Fibroblast of pulmonary artery (primary cell): Measurements from ENCODE around the gene FLRT2.
A peak's percentile ranks its signal among the peaks of the same experiment; 100 is the strongest.

Experiments
- DNase-seq: peaks from one replicate; pipeline ENCODE4 v3.0.0-alpha.2; 2010; ENCODE audit warnings: low read depth
- H3K4me3 ChIP-seq: replicated peaks from 2 replicates; pipeline ENCODE4 v1.5.1; 2011; ENCODE audit warnings: low read depth, mild to moderate bottlenecking, control low read depth, low read length, moderate library complexity
- TF ChIP-seq, protein P1 (sequence below): IDR thresholded peaks from 2 replicates; pipeline ENCODE4 v1.5.1; 2011; ENCODE audit warnings: mild to moderate bottlenecking, control low read depth, low read length, inconsistent platforms; ENCODE audit errors: missing control alignments

Gene FLRT2

DNA sequence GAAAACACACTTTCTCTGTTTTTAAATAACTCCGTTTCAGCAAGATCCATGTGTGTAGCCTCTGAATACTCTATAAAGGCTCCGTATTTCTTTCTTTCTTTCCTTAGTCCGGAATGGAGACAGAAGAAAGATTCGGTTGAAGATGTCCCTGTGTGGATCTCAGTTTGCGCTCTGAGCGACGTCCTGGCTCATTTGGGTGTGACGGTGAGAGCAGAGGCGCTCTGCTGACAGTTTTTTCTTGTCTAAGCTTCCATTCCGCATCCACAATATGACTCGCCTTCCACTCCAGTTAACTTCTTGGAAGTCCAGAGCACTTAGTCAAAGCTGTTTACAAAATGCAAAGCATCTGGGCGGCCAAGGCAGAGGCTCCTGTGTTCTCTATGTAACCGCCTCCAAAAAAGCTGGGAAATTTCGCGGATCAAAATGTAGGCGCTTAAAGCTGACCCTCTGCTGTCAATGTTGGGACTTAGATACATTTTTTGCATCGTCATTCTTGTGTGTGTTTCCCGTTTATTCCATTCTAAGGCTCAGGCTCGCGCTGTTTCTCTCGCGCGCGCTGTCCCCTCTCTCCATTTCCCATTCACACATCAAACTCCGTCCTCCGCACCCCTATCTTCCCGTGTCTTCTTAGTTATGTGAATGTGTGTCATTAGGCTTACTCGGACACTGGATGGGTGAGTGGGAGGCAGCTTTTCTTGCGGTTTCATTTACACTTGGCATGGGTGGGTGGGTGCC is 880 bp upstream of the FLRT2 start:
- peak; percentile 77 for DNase-seq
- TF ChIP-seq, protein P1, sequence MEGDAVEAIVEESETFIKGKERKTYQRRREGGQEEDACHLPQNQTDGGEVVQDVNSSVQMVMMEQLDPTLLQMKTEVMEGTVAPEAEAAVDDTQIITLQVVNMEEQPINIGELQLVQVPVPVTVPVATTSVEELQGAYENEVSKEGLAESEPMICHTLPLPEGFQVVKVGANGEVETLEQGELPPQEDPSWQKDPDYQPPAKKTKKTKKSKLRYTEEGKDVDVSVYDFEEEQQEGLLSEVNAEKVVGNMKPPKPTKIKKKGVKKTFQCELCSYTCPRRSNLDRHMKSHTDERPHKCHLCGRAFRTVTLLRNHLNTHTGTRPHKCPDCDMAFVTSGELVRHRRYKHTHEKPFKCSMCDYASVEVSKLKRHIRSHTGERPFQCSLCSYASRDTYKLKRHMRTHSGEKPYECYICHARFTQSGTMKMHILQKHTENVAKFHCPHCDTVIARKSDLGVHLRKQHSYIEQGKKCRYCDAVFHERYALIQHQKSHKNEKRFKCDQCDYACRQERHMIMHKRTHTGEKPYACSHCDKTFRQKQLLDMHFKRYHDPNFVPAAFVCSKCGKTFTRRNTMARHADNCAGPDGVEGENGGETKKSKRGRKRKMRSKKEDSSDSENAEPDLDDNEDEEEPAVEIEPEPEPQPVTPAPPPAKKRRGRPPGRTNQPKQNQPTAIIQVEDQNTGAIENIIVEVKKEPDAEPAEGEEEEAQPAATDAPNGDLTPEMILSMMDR, result no peak
- peak overlapping the region; percentile 83 for H3K4me3 ChIP-seq

DNA sequence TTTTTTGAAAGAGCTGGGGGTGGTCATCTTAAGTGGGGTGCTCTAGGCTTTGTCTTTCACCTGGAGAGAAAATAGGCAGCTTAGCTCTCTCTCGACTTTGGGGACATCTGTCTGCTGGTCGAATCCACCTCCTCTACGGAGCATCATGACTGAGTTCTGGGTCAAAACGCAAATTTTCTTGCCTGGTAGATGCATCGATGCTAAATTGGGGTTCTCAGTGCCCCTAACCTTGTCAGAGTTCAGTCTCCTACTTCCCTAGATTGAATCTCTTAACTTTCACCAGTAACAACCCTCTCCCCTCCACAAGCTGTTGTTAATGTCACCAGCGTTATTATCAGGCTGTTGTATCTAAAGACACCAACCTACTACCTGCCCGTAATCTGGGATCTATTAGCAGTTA is 682 bp downstream of the FLRT2 start:
- H3K4me3 ChIP-seq, result peak overlapping the region; percentile 83
- no peak for DNase-seq
- TF ChIP-seq, protein P1, result no peak

DNA sequence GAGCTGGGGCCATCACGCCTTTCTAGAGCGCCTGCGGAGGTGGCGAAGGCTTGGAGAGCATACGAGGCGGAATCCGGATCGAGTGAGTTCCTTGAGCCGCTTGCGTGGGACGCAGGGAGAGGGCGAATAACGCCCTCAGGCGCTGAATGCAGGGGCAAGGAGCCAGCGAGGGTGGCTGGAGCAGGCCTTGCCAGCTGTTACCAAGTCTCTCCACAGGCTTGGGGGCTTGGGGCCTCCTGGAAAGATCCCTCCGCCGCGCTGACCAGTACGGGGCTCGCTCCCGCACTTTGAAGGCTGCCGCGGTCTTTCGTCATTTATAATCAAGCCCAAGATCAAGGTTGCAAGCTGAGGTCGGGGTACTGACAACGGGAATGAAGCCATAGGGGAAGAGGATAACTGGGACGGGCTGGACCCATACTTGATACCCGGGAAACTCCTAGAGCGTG is 1.2 kb downstream of the FLRT2 start:
- TF ChIP-seq, protein P1, result no peak
- DNase-seq, result peak; percentile 82
- H3K4me3 ChIP-seq, result peak overlapping the region; percentile 83

DNA sequence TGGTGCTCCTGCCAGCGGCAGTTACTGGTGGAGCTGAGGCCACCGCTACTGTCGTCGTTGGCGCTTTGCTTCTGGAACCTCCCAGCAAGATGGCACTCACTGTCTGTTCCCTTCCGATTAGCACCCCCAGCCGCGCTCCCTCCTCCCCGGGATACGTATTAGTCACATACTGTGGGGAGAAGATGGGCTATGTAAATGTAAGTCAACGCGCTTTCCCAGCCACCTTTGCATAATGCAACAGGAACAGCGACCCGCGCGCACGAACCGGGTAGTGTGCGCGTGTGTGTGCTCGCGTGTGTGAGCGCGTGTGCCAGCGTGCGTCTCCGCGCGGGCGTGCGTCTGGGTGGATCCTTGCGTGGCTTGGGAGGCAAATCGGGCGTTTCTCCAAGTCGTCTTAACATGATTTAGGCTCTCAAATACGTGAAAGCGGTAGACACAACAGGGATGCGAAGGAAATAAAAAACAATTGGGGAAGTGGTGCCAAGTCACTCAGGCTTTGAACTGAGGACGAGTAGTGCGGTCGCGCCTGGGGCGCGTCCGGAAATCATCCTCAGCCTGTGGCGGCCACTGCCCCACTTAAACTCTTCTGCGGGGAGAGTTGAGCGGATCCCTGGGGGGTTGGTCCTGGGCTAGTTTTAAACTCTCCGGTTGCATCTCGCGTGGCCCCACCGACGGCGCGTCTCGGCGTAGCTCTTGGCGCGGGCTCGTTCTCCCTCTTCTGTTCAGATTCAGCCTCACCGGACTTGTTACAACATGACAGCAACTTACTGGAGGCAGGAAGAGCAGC is 1.8 kb downstream of the FLRT2 start:
- peak overlapping the region; percentile 83 for H3K4me3 ChIP-seq
- DNase-seq, result peak; percentile 88
- TF ChIP-seq, protein P1, result peak; percentile 51

DNA sequence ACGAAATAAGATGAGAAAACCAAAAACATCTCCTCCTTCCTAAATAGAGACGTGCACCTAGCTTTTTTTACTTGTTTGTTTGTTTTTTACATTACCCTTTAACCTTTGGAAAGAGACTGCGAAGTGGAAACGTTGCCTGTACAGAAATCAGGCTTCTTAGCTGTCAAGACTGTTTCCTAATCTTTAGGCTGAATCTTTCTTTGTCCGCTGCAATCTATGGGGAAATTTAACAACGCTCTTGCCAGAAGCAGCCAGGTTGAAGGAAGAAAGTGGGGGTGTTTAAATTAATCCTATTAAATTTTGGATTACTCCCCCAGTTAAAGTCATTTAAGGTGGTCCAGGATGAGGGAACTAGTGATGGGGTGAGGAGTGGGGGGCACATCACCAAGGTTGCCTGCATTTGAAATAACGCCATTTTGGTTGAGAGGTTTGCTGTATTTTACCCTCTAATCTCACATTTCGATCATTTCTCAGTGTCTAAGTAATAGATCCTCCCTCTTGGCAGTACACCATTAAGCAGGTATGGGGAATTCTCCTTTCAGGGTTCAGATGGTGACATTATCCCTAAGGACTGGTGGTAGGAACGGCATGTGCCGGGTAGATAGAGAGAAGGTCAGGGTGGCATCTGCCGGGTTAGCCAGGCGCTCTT is 2.6 kb downstream of the FLRT2 start:
- TF ChIP-seq, protein P1, result no peak
- DNase-seq, result no peak
- H3K4me3 ChIP-seq, result peak overlapping the region; percentile 83

DNA sequence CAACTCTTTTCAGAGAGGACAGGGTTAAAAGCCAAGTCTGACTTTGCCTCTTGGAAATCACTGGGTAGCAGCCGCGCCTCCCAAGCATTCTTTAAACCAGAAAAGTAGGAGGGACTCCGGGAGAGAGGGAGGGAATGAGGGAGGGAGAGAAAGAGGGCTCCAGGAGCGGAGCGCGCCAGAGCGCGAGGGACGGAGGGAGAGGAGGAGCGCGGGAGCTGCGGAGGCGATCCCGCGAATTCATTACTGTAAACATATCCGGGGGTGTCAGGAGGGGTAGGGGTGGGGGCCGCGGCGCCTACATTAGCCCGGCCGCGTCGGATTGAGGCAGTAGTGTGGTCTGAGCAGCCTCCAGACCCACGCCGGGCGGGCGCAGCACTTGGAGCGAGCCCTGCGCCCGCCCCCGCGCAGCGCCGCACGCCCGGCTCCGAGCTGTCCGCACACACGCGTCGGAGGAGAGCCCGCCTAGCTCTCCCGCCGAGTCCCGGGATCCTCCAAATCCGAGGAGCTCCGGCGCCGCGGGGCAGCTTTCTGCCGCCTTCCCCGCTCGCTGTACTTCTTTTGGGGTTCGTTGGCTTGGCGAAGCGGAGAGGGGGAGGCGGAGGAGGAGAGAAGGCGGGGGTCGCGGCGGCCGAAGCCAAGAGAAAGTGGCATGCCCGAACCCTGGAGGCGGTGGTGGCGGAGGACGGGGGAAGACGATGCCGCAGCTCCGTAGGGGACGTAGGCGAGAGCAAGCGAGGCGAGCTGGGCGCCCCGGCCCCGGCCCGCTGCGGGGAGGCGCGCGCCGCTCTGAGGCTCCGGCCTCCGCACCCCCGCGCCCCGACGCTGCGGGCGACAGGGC is 3.3 kb downstream of the FLRT2 start:
- peak; percentile 91 for DNase-seq
- TF ChIP-seq, protein P1, result no peak
- peak overlapping the region; percentile 83 for H3K4me3 ChIP-seq
